OCI-LY3 (cell line): ENCODE measurements around the gene ZNF85.

Source experiments
- H2AFZ ChIP-seq: fragments of 200-600, 300-600 bp; shearing (Covaris generic); 2 replicates; pipeline ENCODE4 v1.6.0; 2014; ENCODE audit warnings: antibody characterized with exemption, low read depth, low read length
- H3K27ac ChIP-seq: fragments of 200-600, 300-600 bp; sonication (generic); 2 replicates; pipeline ENCODE4 v1.5.1; 2014; ENCODE audit warnings: mild to moderate bottlenecking, low read length, moderate library complexity, mixed read lengths
- H3K27me3 ChIP-seq: fragments of 200-600, 300-600 bp; sonication (generic); 2 replicates; pipeline ENCODE4 v1.6.1; 2014; ENCODE audit warnings: low read depth, low read length, mixed read lengths
- H3K36me3 ChIP-seq: fragments of 200-600, 300-600 bp; sonication (generic); replicated peaks from 2 replicates; pipeline ENCODE3; 2014; ENCODE audit warnings: low read depth, low read length, mixed read lengths
- H3K4me1 ChIP-seq: fragments of 300-600, 200-600 bp; sonication (generic); 2 replicates; pipeline ENCODE4 v1.6.1; 2014; ENCODE audit warnings: low read length, mixed read lengths
- H3K4me2 ChIP-seq: fragments of 200-600, 300-600 bp; sonication (generic); 2 replicates; pipeline ENCODE4 v1.6.1; 2014; ENCODE audit warnings: low read length, mixed read lengths
- H3K4me3 ChIP-seq: fragments of 300-600, 200-600 bp; sonication (generic); 2 replicates; pipeline ENCODE4 v1.5.1; 2014; ENCODE audit warnings: antibody characterized with exemption, mild to moderate bottlenecking, low read length, moderate library complexity
- H3K79me2 ChIP-seq: fragments of 300-600, 200-600 bp; shearing (Covaris generic); 2 replicates; pipeline ENCODE4 v1.6.1; 2014; ENCODE audit warnings: mild to moderate bottlenecking, low read length, mixed read lengths
- H3K9ac ChIP-seq: fragments of 300-600, 200-600 bp; shearing (Covaris generic); 2 replicates; pipeline ENCODE4 v1.6.0; 2014; ENCODE audit warnings: mild to moderate bottlenecking, low read length, moderate library complexity
- H3K9me3 ChIP-seq: fragments of 200-600, 300-600 bp; shearing (Covaris generic); 2 replicates; pipeline ENCODE4 v1.6.1; 2014; ENCODE audit warnings: low read length, mixed read lengths; ENCODE audit not compliant: insufficient read depth
- H4K20me1 ChIP-seq: fragments of 200-600, 300-600 bp; sonication (generic); 2 replicates; pipeline ENCODE4 v1.6.1; 2016; ENCODE audit warnings: low read length, mixed read lengths; ENCODE audit not compliant: insufficient read depth
- CTCF ChIP-seq: fragments of 200-600, 300-600 bp; sonication (generic); IDR thresholded peaks from 2 replicates; pipeline ENCODE4 v1.5.1; 2014; ENCODE audit warnings: antibody characterized with exemption, low read length, low read depth
- EZH2phosphoT487 ChIP-seq: fragments of 200-600 bp; shearing (Covaris generic); IDR thresholded peaks from 2 replicates; pipeline ENCODE4 v1.6.1; 2018; ENCODE audit warnings: antibody characterized with exemption, mixed run types, low read depth

ZNF85 gene

GRCh38 chr19:20923077-20923871 lies at the start of gene ZNF85:
ZNF85 (plus strand) TSS chr19:20923251; CDS start chr19:20923401, 150 bp downstream.
- Histone ChIP-seq H3K27me3 (no peaks in the 10 kb centered on the region), H3K4me1 (peaks cover 3% of the 10 kb centered on the region; the same call in 1 of the 2 replicates), H3K27ac (peak within 1 kb of the TSS; percentile 81), H3K4me3 (peak within 1 kb of the TSS; percentile 77), H3K9ac (peak within 1 kb of the TSS; percentile 75), H3K4me2 (peak within 1 kb of the TSS; percentile 43), H4K20me1 (no peaks in the 10 kb centered on the region), H3K9me3 (peaks cover 8% of the 10 kb centered on the region; the same call in 1 of the 2 replicates), H3K36me3 (peaks cover 39% of the 10 kb centered on the region), H3K79me2 (peaks cover 49% of the 10 kb centered on the region), H2AFZ (peak within 1 kb of the TSS; percentile 69)
- TF ChIP-seq CTCF (no peak), EZH2phosphoT487 (no peak)

GRCh38 chr19:20879501-20879900 lies 43.5 kb upstream of the ZNF85 start:
- Histone ChIP-seq H2AFZ (no peak overlapping the region), H3K36me3 (no peaks in the 10 kb centered on the region), H3K9me3 (peaks cover 11% of the 10 kb centered on the region), H3K4me2 (no peak overlapping the region), H4K20me1 (no peaks in the 10 kb centered on the region), H3K4me3 (no peak overlapping the region), H3K9ac (no peak overlapping the region), H3K79me2 (no peaks in the 10 kb centered on the region), H3K27me3 (no peaks in the 10 kb centered on the region), H3K4me1 (no peaks in the 10 kb centered on the region), H3K27ac (no peak overlapping the region)
- TF ChIP-seq EZH2phosphoT487: no peak
- no peak for TF ChIP-seq CTCF

DNA sequence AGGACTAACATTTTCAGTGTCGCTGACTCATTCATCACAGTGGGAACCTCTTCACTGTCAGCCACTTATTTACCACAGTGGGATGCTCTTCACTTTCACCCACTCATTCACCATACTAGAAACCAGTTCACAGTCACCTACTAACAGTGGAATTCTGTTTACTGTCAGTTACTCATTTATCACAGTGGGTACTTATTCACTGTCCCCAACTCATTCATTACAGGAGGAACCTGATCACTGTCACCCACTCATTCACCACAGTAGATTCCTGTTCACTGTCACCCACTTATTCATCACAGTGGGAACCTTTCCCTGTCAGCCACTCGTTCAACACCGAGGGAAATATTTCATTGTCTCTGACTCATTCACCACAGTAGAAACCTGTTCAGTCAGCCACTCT lies 10.1 kb upstream of the ZNF85 start:
- Histone ChIP-seq H3K27ac (no peak overlapping the region), H3K27me3 (no peaks in the 10 kb centered on the region), H3K4me2 (no peak overlapping the region), H3K9ac (no peak overlapping the region), H2AFZ (no peak overlapping the region), H3K4me3 (no peak overlapping the region), H4K20me1 (no peaks in the 10 kb centered on the region), H3K79me2 (no peaks in the 10 kb centered on the region), H3K4me1 (no peaks in the 10 kb centered on the region), H3K36me3 (no peaks in the 10 kb centered on the region), H3K9me3 (peaks cover 16% of the 10 kb centered on the region)
- TF ChIP-seq EZH2phosphoT487: no peak
- no peak for TF ChIP-seq CTCF

- Histone ChIP-seq H3K4me2 (no peak overlapping the region), H3K4me3 (no peak overlapping the region), H4K20me1 (no peaks in the 10 kb centered on the region), H3K27ac (no peak overlapping the region), H3K36me3 (peaks cover 46% of the 10 kb centered on the region), H3K27me3 (no peaks in the 10 kb centered on the region), H3K4me1 (peaks cover 3% of the 10 kb centered on the region; the same call in 1 of the 2 replicates), H3K79me2 (peaks cover 55% of the 10 kb centered on the region), H3K9ac (no peak overlapping the region), H3K9me3 (peaks cover 8% of the 10 kb centered on the region; the same call in 1 of the 2 replicates), H2AFZ (no peak overlapping the region)
- TF ChIP-seq EZH2phosphoT487 (no peak), CTCF (no peak)
Measured at GRCh38 chr19:20925481-20925880, 2.4 kb downstream of the ZNF85 start.
